PFSK-1 (cell line): Measurements from ENCODE around the gene MLN.

ENCODE experiments used
- FOXP2 ChIP-seq: optimal IDR thresholded peaks from 2 replicates; pipeline ENCODE3; 2011; ENCODE audit warnings: borderline replicate concordance, control low read depth, inconsistent platforms; ENCODE audit not compliant: insufficient read depth; ENCODE audit errors: extremely low read length, extremely low read depth
- POLR2AphosphoS5 ChIP-seq: IDR thresholded peaks from 2 replicates; pipeline ENCODE4 v1.6.1; 2012; ENCODE audit warnings: low read depth, mild to moderate bottlenecking, control low read depth, low read length, moderate library complexity
- REST ChIP-seq, 2 experiments: IDR thresholded peaks; 2 replicates each; pipeline versions ENCODE4 v1.6.1 to v1.8.0; 2011 to 2012; ENCODE audit warnings: low read depth in 2 of 2, low read length in 2 of 2, control low read depth in 1 of 2, inconsistent platforms in 1 of 2, mild to moderate bottlenecking in 1 of 2, moderate library complexity in 1 of 2; ENCODE audit not compliant: insufficient read depth in 1 of 2
- SIN3A ChIP-seq: IDR thresholded peaks from 2 replicates; pipeline ENCODE4 v1.6.1; 2012; ENCODE audit warnings: mild to moderate bottlenecking, low read length, moderate library complexity, borderline replicate concordance; ENCODE audit not compliant: insufficient read depth
- TAF1 ChIP-seq: IDR thresholded peaks from 2 replicates; pipeline ENCODE4 v1.6.1; 2012; ENCODE audit warnings: low read length, control low read depth, borderline replicate concordance; ENCODE audit not compliant: insufficient read depth

The MLN gene

GRCh38 chr6:33797626-33798342, 6.0 kb downstream of the MLN start:
- no peak for TF ChIP-seq REST (IDR thresholded peaks at IDR 0.05; ENCODE audit: insufficient read depth in 1 of 2, low read depth in 2 of 2, low read length in 2 of 2)
- no peak for TF ChIP-seq FOXP2
- no peak for TF ChIP-seq TAF1
- no peak for TF ChIP-seq POLR2AphosphoS5

GRCh38 chr6:33794910-33795623, 8.7 kb downstream of the MLN start:
- TF ChIP-seq POLR2AphosphoS5 = no peak
- TF ChIP-seq FOXP2 = no peak
- TF ChIP-seq SIN3A = no peak

GRCh38 chr6:33792981-33793380, 10.8 kb downstream of the MLN start:
- no peak for TF ChIP-seq FOXP2
- no peak for TF ChIP-seq SIN3A
- TF ChIP-seq POLR2AphosphoS5 = no peak
- no peak for TF ChIP-seq TAF1
- TF ChIP-seq REST (IDR thresholded peaks at IDR 0.05; ENCODE audit: insufficient read depth in 1 of 2, low read depth in 2 of 2, low read length in 2 of 2) = no peak

- TF ChIP-seq FOXP2 = no peak
- TF ChIP-seq POLR2AphosphoS5 = no peak
- TF ChIP-seq TAF1 = no peak
- TF ChIP-seq SIN3A = no peak
- no peak for TF ChIP-seq REST (IDR thresholded peaks at IDR 0.05; ENCODE audit: insufficient read depth in 1 of 2, low read depth in 2 of 2, low read length in 2 of 2)
Observed at GRCh38 chr6:33791620-33792019, 12.2 kb downstream of the MLN start.

- no peak for TF ChIP-seq REST (IDR thresholded peaks at IDR 0.05; ENCODE audit: insufficient read depth in 1 of 2, low read depth in 2 of 2, low read length in 2 of 2)
- no peak for TF ChIP-seq POLR2AphosphoS5
- TF ChIP-seq FOXP2 = no peak
- no peak for TF ChIP-seq TAF1
- no peak for TF ChIP-seq SIN3A
Observed at GRCh38 chr6:33790910-33791309, 12.9 kb downstream of the MLN start.
